ACC112 (cell line): ENCODE results near the gene CCDC78.

Experiments used
- H2AFZ ChIP-seq: fragments of 200-600 bp; sonication (generic); one replicate; pipeline ENCODE4 v1.6.0; 2017; ENCODE audit warnings: antibody characterized with exemption, low read length; ENCODE audit not compliant: unreplicated experiment
- H3K27ac ChIP-seq: fragments of 200-600 bp; sonication (generic); 2 replicates; pipeline ENCODE4 v1.5.1; 2014; ENCODE audit warnings: low read depth, mild to moderate bottlenecking, antibody characterized with exemption, low read length, moderate library complexity
- H3K27me3 ChIP-seq: fragments of 200-600 bp; sonication (generic); 2 replicates; pipeline ENCODE4 v1.6.1; 2014; ENCODE audit warnings: mild to moderate bottlenecking, antibody characterized with exemption, low read length, moderate library complexity, mixed read lengths; ENCODE audit not compliant: insufficient read depth
- H3K36me3 ChIP-seq: fragments of 200-600 bp; sonication (generic); 2 replicates; pipeline ENCODE4 v1.6.1; 2016; ENCODE audit warnings: mild to moderate bottlenecking, antibody characterized with exemption, low read length, moderate library complexity, mixed read lengths; ENCODE audit not compliant: insufficient read depth
- H3K4me1 ChIP-seq: fragments of 200-600 bp; sonication (generic); one replicate; pipeline ENCODE4 v1.6.1; 2016; ENCODE audit warnings: low read length, mixed read lengths; ENCODE audit not compliant: insufficient read depth, unreplicated experiment, control insufficient read depth
- H3K4me3 ChIP-seq: fragments of 200-600 bp; sonication (generic); 2 replicates; pipeline ENCODE4 v1.5.1; 2014; ENCODE audit warnings: mild to moderate bottlenecking, low read depth, low read length
- H3K79me2 ChIP-seq: fragments of 200-600 bp; sonication (generic); one replicate; pipeline ENCODE4 v1.6.0; 2016; ENCODE audit warnings: low read length; ENCODE audit not compliant: control insufficient read depth, unreplicated experiment, insufficient read depth

Gene CCDC78

DNA sequence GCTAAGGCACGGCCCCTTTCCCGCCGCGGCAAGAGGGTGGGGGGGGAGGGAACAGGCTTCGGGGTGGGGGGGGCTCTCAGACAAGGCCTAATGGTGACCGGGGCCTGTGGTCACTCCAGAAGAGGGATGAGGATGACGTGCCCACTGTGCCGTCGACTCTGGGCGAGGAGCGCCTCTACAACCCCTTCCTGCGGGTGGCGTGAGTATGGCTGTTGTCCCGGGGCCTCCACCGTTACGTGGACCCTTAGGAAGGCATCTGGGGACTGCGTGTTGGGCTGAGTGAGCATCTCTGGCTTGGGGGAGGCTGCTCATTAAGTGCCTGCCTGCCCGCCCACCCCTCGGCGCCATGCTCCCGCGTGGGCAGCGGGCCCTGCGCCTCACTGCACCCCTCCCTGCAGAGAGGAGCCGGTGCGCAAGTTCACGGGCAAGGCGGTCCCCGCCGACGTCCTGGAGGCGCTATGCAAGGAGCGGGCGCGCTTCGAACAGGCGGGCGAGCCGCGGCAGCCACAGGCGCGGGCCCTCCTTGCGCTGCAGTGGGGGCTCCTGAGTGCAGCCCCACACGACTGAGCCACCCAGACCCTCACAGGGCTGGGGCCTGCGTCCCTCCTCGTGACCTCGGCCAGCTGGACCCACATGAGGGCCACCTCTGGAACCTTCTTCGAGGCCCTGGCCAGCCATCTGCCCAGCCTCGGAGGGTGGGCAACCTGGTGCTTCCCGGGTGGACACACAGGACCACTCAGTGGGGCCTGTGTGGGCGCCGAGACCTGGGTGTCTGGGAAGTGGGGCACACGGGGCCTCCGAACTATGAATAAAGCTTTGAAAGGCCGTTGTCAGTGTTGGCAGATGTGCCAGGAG is 2.9 kb upstream of the CCDC78 start:
- Histone ChIP-seq H3K4me3 (peak overlapping the region; percentile 83), H3K79me2 (no peaks in the 10 kb centered on the region), H3K27me3 (no peaks in the 10 kb centered on the region), H2AFZ (no peak overlapping the region), H3K4me1 (peaks cover 4% of the 10 kb centered on the region), H3K27ac (no peak overlapping the region), H3K36me3 (no peaks in the 10 kb centered on the region)

DNA sequence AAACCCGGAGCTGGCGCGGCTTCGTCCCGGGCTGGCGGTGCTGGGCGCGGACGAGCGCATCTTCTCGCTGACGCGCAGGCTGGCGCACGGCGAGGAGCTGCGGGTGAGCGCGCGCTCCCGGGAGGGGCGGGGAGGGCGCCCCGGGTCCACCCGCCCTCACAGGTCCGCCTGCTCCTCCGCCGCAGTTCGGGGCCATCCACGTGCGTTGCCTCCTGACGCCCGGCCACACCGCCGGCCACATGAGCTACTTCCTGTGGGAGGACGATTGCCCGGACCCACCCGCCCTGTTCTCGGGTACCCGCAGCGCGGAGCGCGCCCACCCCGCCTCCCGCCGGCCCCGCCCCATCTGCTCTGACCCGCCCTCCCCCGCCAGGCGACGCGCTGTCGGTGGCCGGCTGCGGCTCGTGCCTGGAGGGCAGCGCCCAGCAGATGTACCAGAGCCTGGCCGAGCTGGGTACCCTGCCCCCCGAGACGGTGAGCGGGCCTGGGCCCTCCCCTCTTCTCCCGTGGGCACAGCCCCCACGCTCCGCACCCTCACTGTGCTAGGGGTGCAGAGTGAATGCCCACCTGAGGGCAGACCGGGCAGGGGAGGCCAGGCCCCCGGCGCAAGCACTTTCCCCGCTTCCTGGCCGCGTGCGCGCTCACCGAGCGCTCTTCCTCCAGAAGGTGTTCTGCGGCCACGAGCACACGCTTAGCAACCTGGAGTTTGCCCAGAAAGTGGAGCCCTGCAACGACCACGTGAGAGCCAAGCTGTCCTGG is 2.1 kb upstream of the CCDC78 start:
- Histone ChIP-seq H3K4me1 (peaks cover 4% of the 10 kb centered on the region), H3K79me2 (no peaks in the 10 kb centered on the region), H3K4me3 (peak overlapping the region; percentile 83), H3K36me3 (no peaks in the 10 kb centered on the region), H3K27me3 (no peaks in the 10 kb centered on the region), H2AFZ (no peak overlapping the region), H3K27ac (no peak overlapping the region)

DNA sequence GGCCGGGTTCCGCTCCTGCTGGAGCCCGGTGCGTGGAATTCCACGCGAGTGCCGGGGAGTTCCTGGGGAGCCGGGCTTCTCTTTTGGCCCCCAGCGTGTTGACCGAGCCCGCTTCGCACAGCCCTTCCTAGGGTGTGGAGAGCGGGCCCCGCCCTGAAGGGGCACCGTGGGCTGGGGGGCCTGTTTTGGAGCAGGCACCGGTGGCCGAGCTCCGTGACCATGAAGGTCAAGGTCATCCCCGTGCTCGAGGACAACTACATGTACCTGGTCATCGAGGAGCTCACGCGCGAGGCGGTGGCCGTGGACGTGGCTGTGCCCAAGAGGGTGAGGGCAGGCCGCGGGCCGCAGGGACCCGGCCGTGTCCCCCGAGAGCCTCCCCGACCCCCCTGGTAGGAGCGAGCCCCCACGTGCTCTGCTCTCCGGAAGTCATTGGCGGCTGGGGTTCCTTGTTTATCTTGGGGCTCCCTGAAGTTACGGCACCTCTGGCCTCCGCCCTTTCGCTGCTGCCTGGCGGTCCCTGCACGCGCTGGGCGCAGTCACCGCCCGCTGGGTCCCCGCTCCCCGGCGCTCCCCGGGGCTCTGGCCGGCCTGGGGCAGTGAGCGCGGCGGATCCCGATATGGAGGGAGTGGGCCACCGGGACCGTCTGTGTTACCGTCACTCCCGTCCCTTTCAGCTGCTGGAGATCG is 1.2 kb upstream of the CCDC78 start:
- Histone ChIP-seq H3K36me3 (no peaks in the 10 kb centered on the region), H3K4me3 (peak overlapping the region; percentile 83), H2AFZ (peak overlapping the region; percentile 22), H3K4me1 (peaks cover 4% of the 10 kb centered on the region), H3K27ac (no peak overlapping the region), H3K79me2 (no peaks in the 10 kb centered on the region), H3K27me3 (no peaks in the 10 kb centered on the region)

DNA sequence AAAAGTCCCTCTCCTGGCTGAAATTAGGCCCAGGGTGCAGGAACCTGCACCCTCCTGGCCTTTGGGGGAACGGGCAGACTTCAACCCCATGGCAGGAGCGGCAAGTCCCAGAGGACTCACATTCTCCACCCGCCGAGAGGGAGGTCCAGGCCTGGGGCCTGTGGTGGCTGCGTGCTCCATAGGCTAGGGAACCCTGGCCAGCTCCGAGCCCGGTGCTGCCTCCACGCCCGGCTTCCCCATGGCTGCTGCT is 130 bp downstream of the CCDC78 start:
- H3K27me3 ChIP-seq, result no peaks in the 10 kb centered on the region
- no peak overlapping the region for H3K27ac ChIP-seq
- no peak overlapping the region for H3K4me3 ChIP-seq
- no peaks in the 10 kb centered on the region for H3K79me2 ChIP-seq
- no peaks in the 10 kb centered on the region for H3K36me3 ChIP-seq
- no peak overlapping the region for H2AFZ ChIP-seq
- peaks cover 8% of the 10 kb centered on the region for H3K4me1 ChIP-seq

DNA sequence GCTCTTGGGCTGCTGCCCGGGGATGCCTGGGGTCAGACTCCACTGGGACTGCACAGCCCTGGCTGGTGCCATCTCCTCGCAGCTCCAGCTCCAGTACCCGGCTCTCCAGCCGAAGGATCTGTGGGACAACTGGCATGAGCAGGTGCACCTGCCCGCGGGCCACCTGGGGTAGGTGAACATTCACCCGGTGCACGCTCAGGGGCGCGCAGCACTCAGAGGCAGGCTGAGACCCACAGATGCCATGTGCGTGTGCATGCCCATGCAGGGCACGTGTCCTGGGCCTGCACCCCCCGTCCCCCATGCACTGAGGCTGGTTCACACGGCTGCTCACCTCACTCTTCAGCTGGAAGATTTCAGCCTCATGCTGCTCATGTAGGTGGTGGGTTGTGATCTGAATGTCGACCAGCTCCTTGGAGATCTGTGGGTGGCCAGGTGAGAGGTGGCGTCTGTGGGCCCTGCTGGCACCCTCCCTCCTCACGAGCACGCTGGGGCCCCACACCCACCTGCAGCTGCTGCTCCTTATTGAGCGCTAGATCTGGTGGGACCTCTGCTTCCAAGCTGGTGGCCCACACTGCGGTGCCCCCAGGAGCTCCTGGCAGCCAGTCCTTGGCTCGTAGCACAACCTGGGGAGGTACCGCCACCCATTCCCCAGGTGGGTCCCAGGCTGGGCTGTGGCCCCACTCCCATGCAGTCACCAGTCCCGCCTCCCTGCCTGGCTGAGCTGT is 618 bp downstream of the CCDC78 start:
- no peaks in the 10 kb centered on the region for H3K79me2 ChIP-seq
- H2AFZ ChIP-seq, result no peak overlapping the region
- H3K4me1 ChIP-seq, result peaks cover 8% of the 10 kb centered on the region
- no peaks in the 10 kb centered on the region for H3K36me3 ChIP-seq
- no peak overlapping the region for H3K27ac ChIP-seq
- H3K27me3 ChIP-seq, result no peaks in the 10 kb centered on the region
- H3K4me3 ChIP-seq, result no peak overlapping the region

DNA sequence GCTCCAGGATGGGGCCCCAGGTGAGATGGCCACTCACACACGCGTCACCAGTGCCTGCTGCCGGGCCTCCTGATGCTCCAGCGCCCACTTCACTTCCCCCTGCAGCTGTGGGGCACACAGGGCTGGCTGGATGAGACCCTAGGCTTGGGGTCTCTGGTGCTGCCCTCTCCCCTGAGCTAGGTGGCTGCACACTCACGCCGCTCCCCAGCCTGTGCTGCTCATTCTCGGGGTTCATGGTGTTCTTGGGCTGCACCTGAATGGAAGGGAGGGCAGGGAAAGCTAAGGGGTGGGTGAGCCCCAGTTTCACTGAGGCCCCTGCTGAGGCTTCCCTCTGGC is 1.2 kb downstream of the CCDC78 start:
- no peak overlapping the region for H2AFZ ChIP-seq
- no peaks in the 10 kb centered on the region for H3K27me3 ChIP-seq
- no peak overlapping the region for H3K27ac ChIP-seq
- H3K4me3 ChIP-seq, result no peak overlapping the region
- H3K36me3 ChIP-seq, result no peaks in the 10 kb centered on the region
- H3K4me1 ChIP-seq, result peaks cover 10% of the 10 kb centered on the region
- no peaks in the 10 kb centered on the region for H3K79me2 ChIP-seq

DNA sequence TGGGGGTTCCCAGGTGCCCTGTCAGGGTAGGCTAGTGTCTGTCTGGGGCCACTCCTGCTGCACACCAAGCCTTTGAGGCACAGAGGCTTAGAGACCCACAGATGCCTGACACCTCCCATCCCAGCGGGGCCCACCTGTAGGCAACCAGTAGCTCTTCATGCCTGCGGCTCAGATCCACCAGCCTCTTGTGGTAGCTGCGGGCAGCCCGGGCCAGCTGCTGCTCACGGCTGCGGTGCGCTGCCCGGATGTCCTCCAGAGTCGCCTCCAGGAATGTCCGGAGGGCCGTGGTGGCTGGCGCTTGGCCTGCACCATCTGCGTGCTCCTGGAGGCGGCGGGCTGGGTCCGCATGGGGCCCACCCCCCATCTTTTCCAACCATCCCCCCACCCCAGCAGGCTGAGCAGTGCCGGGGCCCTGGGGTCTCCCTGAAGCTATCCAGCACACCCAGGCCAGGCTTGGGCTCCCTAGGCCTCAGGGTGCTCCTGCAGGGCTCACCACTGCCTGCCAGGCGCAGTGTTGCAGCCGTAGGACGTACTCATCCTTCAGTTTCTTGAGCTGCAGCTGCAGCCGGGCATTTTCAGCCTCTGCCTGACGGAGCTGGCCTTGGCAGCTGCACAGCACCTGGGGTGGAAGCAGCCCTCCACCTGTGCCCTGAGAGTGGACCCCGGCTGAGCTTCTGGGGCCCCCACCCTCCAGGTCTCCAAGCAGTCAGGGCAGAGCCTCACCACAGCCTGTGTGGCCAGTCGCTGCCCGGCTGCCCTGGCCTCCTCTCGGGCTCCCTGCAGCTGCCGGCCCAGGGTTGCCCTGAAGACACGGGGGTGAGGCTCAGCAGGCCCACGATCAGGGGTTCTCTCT is 1.8 kb downstream of the CCDC78 start:
- no peak overlapping the region for H2AFZ ChIP-seq
- H3K4me3 ChIP-seq, result no peak overlapping the region
- H3K27ac ChIP-seq, result no peak overlapping the region
- no peaks in the 10 kb centered on the region for H3K27me3 ChIP-seq
- H3K4me1 ChIP-seq, result peaks cover 13% of the 10 kb centered on the region
- H3K79me2 ChIP-seq, result no peaks in the 10 kb centered on the region
- no peaks in the 10 kb centered on the region for H3K36me3 ChIP-seq

DNA sequence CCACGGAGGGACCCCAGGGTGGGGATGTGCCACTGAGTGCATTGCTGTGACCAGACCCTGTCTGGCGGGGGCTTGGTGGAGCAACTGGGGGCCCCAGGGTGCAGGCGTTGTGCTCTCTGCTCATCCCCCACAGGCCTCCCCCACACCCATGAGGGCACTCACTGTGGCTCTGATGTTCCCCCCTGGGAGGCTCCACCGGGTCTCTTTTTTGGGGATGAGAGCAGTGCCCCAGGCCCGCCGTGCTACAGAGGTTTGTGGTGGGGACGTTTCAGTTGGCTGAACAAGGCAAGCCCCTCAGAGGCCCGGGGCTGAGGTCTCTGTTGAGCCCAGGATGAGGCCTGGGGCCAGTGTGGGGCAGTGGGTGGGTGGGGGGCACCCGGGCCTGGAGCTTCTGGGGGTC is 2.5 kb downstream of the CCDC78 start:
- H3K4me3 ChIP-seq, result no peak overlapping the region
- no peaks in the 10 kb centered on the region for H3K36me3 ChIP-seq
- H3K27ac ChIP-seq, result no peak overlapping the region
- H3K27me3 ChIP-seq, result no peaks in the 10 kb centered on the region
- no peak overlapping the region for H2AFZ ChIP-seq
- H3K79me2 ChIP-seq, result no peaks in the 10 kb centered on the region
- H3K4me1 ChIP-seq, result peaks cover 13% of the 10 kb centered on the region

DNA sequence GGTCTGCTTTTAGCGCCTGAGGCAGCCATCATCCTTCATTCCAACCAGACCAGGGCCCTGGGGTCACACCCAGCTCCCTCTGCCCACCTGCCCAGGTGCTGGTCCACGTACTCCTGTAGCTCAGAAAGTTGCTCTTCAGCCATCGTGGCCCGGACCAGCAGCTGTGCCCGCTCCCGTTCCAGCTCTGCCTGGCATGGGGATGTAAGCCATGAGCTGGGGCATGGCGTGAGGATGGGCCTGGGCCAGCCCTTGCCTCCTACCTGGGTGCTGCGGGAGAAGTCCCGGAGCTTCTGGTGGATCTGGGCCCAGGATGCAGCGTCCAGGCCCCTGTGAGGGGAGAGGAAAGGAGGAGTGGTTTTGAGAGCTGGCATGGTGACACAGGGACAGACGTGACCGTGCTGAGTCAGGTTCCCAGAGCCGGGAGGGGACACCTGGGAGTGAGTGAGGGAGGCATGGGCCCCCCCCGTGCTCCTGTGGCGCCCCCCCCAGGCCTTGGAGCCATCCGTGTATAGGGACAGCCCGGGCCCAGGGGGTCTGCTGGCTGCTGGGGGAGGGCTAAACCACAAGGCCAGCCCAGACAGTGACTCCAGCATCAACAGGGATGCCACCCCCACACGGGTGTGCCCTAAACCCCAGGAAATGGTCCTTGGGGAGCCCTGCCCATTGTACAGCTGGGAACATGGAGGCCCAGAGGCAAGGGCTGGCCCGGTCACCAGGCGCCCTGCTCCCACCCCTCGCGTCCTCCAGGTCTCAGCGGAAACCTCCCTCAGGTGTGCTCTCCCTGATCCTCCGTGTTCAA is 3.2 kb downstream of the CCDC78 start:
- no peaks in the 10 kb centered on the region for H3K36me3 ChIP-seq
- no peak overlapping the region for H2AFZ ChIP-seq
- H3K4me3 ChIP-seq, result no peak overlapping the region
- no peak overlapping the region for H3K27ac ChIP-seq
- H3K4me1 ChIP-seq, result peaks cover 13% of the 10 kb centered on the region
- no peaks in the 10 kb centered on the region for H3K27me3 ChIP-seq
- no peaks in the 10 kb centered on the region for H3K79me2 ChIP-seq
